Parathyroid adenoma (tissue), 2 donors: ENCODE data around the gene MC2R.

Source experiments
- H2AFZ ChIP-seq: fragments of 300-600 bp; sonication (generic); one replicate; pipeline ENCODE4 v1.7.0; 2017; ENCODE audit warnings: antibody characterized with exemption, mild to moderate bottlenecking
- H3K27ac ChIP-seq: fragments of 300-600 bp; sonication (generic); one replicate; pipeline ENCODE4 v1.7.0; 2017
- H3K27me3 ChIP-seq: fragments of 300-600 bp; sonication (generic); one replicate; pipeline ENCODE4 v1.7.0; 2017; ENCODE audit warnings: low read length; ENCODE audit not compliant: control insufficient read depth, insufficient read depth
- H3K36me3 ChIP-seq: fragments of 300-600 bp; sonication (generic); one replicate; pipeline ENCODE4 v1.7.0; 2017; ENCODE audit warnings: low read length; ENCODE audit not compliant: control insufficient read depth, insufficient read depth
- H3K4me1 ChIP-seq: fragments of 300-600 bp; sonication (generic); one replicate; pipeline ENCODE4 v1.7.0; 2017; ENCODE audit warnings: control low read depth
- H3K4me2 ChIP-seq: fragments of 300-600 bp; sonication (generic); one replicate; pipeline ENCODE4 v1.7.0; 2017; ENCODE audit warnings: low read length
- H3K4me3 ChIP-seq: fragments of 300-600 bp; sonication (generic); one replicate; pipeline ENCODE4 v1.7.0; 2017; ENCODE audit warnings: low read depth, low read length
- H3K79me2 ChIP-seq: fragments of 300-600 bp; sonication (generic); one replicate; pipeline ENCODE4 v1.7.0; 2017; ENCODE audit warnings: control low read depth
- H3K9ac ChIP-seq: fragments of 300-600 bp; sonication (generic); one replicate; pipeline ENCODE4 v1.7.0; 2017; ENCODE audit warnings: mild to moderate bottlenecking
- H3K9me3 ChIP-seq: fragments of 300-600 bp; sonication (generic); one replicate; pipeline ENCODE4 v1.7.0; 2017; ENCODE audit warnings: low read length; ENCODE audit not compliant: control insufficient read depth
- CTCF ChIP-seq: fragments of 300-600 bp; sonication (generic); IDR thresholded peaks from one replicate; pipeline ENCODE4 v1.7.0; 2017; ENCODE audit warnings: antibody characterized with exemption, mild to moderate bottlenecking
- donor health status: primary hyperparathyroidism.

MC2R gene

GRCh38 chr18:13836559-13836958, 78.8 kb downstream of the MC2R start:
- no peaks in the 10 kb centered on the region for H3K4me1 ChIP-seq
- no peaks in the 10 kb centered on the region for H3K79me2 ChIP-seq
- no peaks in the 10 kb centered on the region for H3K27me3 ChIP-seq
- no peak overlapping the region for H3K4me2 ChIP-seq
- H2AFZ ChIP-seq = no peak overlapping the region
- no peak overlapping the region for H3K4me3 ChIP-seq
- no peaks in the 10 kb centered on the region for H3K9me3 ChIP-seq
- no peak overlapping the region for H3K9ac ChIP-seq
- H3K36me3 ChIP-seq = no peaks in the 10 kb centered on the region
- no peak overlapping the region for H3K27ac ChIP-seq
- TF ChIP-seq CTCF = no peak

GRCh38 chr18:13835202-13835601, 80.1 kb downstream of the MC2R start:
- no peaks in the 10 kb centered on the region for H3K4me1 ChIP-seq
- H2AFZ ChIP-seq = no peak overlapping the region
- no peaks in the 10 kb centered on the region for H3K36me3 ChIP-seq
- H3K79me2 ChIP-seq = no peaks in the 10 kb centered on the region
- H3K27ac ChIP-seq = no peak overlapping the region
- H3K9ac ChIP-seq = no peak overlapping the region
- H3K9me3 ChIP-seq = no peaks in the 10 kb centered on the region
- no peak for TF ChIP-seq CTCF
- H3K4me2 ChIP-seq = no peak overlapping the region
- no peak overlapping the region for H3K4me3 ChIP-seq
- no peaks in the 10 kb centered on the region for H3K27me3 ChIP-seq

- Histone ChIP-seq H3K36me3 (no peaks in the 10 kb centered on the region), H3K9ac (no peak overlapping the region), H3K79me2 (no peaks in the 10 kb centered on the region), H3K9me3 (no peaks in the 10 kb centered on the region), H3K4me2 (no peak overlapping the region), H3K4me3 (no peak overlapping the region), H2AFZ (no peak overlapping the region), H3K27ac (no peak overlapping the region), H3K27me3 (no peaks in the 10 kb centered on the region), H3K4me1 (no peaks in the 10 kb centered on the region)
- TF ChIP-seq CTCF = no peak
Measured at GRCh38 chr18:13834496-13835015, 80.8 kb downstream of the MC2R start.
